ENCODE measurements around the gene CCNT1. TPM values are rescaled to one million over a fixed set of nuclear protein-coding genes. Genes with fewer than 3 reads are reported as not detected.
A peak's percentile ranks its signal among the peaks of the same experiment; 100 is the strongest.

Gene CCNT1
- total RNA-seq = 31.0 and 36.5 TPM in 2 replicates

GRCh38 chr12:48716493-48717251 is at the start of gene CCNT1:
Gene CCNT1, minus strand, starts transcription at chr12:48716707. Its CDS starts 32 bp downstream, at chr12:48716675.

GRCh38 chr12:48681710-48682532 is 34.6 kb downstream of the CCNT1 start, which contains the start of gene KANSL2:
Gene KANSL2, minus strand, starts transcription at chr12:48682238. Its CDS starts 606 bp downstream, at chr12:48681632.

Small RNA genes within 50 kb of the gene (small RNA-seq; reads per million reads assigned to genes)
- gene MIR1291 (not detected), gene SNORA2A (3,347 reads per million, percentile 100 among the genes with 10 or more reads in this experiment), gene SNORA2B (120 reads per million, percentile 98 among the genes with 10 or more reads in this experiment), gene SNORA2C (14.0 reads per million, percentile 96 among the genes with 10 or more reads in this experiment)

Other genes starting within 250 kb of the CCNT1 start
- not detected in 2 replicates for gene ANP32D, start 244.1 kb downstream of the CCNT1 start, total RNA-seq
- not detected in 2 replicates for gene C12orf54, start 234.2 kb downstream of the CCNT1 start, total RNA-seq
- gene OR8S1, start 191.1 kb downstream of the CCNT1 start, total RNA-seq = not detected in 2 replicates
- not detected in 2 replicates for gene LALBA, start 146.7 kb downstream of the CCNT1 start, total RNA-seq
- 43.1 and 51.4 TPM in 2 replicates for gene KANSL2, start 34.5 kb downstream of the CCNT1 start, total RNA-seq
- 21.3 and 32.6 TPM in 2 replicates for gene ADCY6, start 72.4 kb upstream of the CCNT1 start, total RNA-seq
- gene CACNB3, start 101.8 kb upstream of the CCNT1 start, total RNA-seq = 22.0 and 23.9 TPM in 2 replicates
- gene DDX23, start 135.5 kb upstream of the CCNT1 start, total RNA-seq = 56.7 and 80.9 TPM in 2 replicates
- not detected in 2 replicates for gene RND1, start 149.2 kb upstream of the CCNT1 start, total RNA-seq
- gene FKBP11, start 208.8 kb upstream of the CCNT1 start, total RNA-seq = 34.1 and 47.1 TPM in 2 replicates
- gene ARF3, start 240.8 kb upstream of the CCNT1 start, total RNA-seq = 19.6 and 45.4 TPM in 2 replicates